Measurements from ENCODE around the gene PRICKLE2.

PRICKLE2 gene

DNA sequence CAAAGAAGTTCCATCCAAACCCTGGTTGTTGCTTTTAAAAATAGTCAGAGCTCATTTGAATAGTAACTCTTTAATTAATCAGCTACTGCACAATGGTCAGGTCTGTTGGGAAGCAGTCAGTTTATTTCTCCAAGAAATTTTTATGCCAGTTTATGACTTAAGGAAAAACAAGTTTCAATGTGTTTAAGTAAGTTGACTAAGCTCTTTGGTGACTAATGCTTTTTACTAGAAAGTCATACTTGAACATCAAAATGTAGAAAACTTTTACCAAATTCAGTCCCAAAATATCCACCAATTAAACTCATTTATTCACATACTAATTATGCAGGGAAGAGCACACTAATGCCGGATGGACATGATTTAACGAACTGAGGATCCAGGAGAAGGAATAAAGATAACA is 22.1 kb downstream of the PRICKLE2 start:
- Mint-ChIP-seq H3K9me3 (no peaks in the 10 kb centered on the region), H3K27ac (no peak overlapping the region), H3K4me1 (ENCODE audit: low read depth) (no peaks in the 10 kb centered on the region), H3K4me3 (no peak overlapping the region), H3K27me3 (peaks cover 2% of the 10 kb centered on the region), H3K36me3 (ENCODE audit: low read depth) (no peaks in the 10 kb centered on the region)
- intact Hi-C loops (cut with micrococcal nuclease), result no loop called here

GRCh38 chr3:64199932-64200331 is 25.3 kb downstream of the PRICKLE2 start:
- H3K4me3 Mint-ChIP-seq, result no peak overlapping the region
- intact Hi-C loops (cut with micrococcal nuclease), result no loop called here

GRCh38 chr3:64196236-64196929 is 28.9 kb downstream of the PRICKLE2 start:
- Mint-ChIP-seq H3K27me3 (no peaks in the 10 kb centered on the region), H3K4me3 (no peak overlapping the region), H3K36me3 (ENCODE audit: low read depth) (no peaks in the 10 kb centered on the region), H3K9me3 (peaks cover 10% of the 10 kb centered on the region), H3K27ac (no peak overlapping the region), H3K4me1 (ENCODE audit: low read depth) (no peaks in the 10 kb centered on the region)
- intact Hi-C loops (cut with micrococcal nuclease), result no loop called here

More at GRCh38 chr3:64199932-64200331, 25.3 kb downstream of the PRICKLE2 start:
- Mint-ChIP-seq H3K4me1 (ENCODE audit: low read depth) (no peaks in the 10 kb centered on the region), H3K9me3 (no peaks in the 10 kb centered on the region), H3K36me3 (ENCODE audit: low read depth) (no peaks in the 10 kb centered on the region), H3K27me3 (peaks cover 2% of the 10 kb centered on the region), H3K27ac (no peak overlapping the region)

DNA sequence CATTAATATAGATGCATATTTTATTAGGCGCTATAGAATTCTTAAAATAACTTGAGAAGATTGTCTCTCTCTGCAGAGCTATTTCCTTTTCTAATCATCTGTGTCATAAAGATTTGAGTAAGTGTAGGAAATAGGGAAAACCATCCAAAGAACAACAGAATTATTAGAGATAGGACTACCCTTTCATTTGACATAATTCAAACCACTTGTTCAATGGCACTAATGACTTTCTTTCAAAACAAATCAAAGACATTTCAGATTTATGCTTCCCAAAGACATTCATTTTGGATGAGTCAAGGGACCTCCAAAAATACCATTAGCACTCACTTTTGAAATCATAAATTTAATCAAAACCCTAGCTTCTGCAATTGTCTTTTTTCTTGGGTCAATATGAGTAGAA is 29.5 kb downstream of the PRICKLE2 start:
- no peak overlapping the region for H3K4me3 Mint-ChIP-seq
- peaks cover 10% of the 10 kb centered on the region for H3K9me3 Mint-ChIP-seq
- intact Hi-C loops (cut with micrococcal nuclease), result no loop called here
- H3K36me3 Mint-ChIP-seq (ENCODE audit: low read depth), result no peaks in the 10 kb centered on the region
- no peaks in the 10 kb centered on the region for H3K4me1 Mint-ChIP-seq (ENCODE audit: low read depth)
- H3K27me3 Mint-ChIP-seq, result no peaks in the 10 kb centered on the region
- H3K27ac Mint-ChIP-seq, result no peak overlapping the region

- H3K27me3 Mint-ChIP-seq, result no peaks in the 10 kb centered on the region
- H3K4me3 Mint-ChIP-seq, result no peak overlapping the region
- intact Hi-C loops (cut with micrococcal nuclease), result no loop called here
- H3K36me3 Mint-ChIP-seq (ENCODE audit: low read depth), result no peaks in the 10 kb centered on the region
- peaks cover 10% of the 10 kb centered on the region for H3K9me3 Mint-ChIP-seq
- H3K4me1 Mint-ChIP-seq (ENCODE audit: low read depth), result no peaks in the 10 kb centered on the region
- no peak overlapping the region for H3K27ac Mint-ChIP-seq
Measured at GRCh38 chr3:64191822-64192221, 33.4 kb downstream of the PRICKLE2 start.

- Mint-ChIP-seq H3K27ac (no peak overlapping the region), H3K36me3 (ENCODE audit: low read depth) (no peaks in the 10 kb centered on the region), H3K4me3 (no peak overlapping the region), H3K9me3 (peaks cover 10% of the 10 kb centered on the region), H3K27me3 (no peaks in the 10 kb centered on the region), H3K4me1 (ENCODE audit: low read depth) (no peaks in the 10 kb centered on the region)
- intact Hi-C loops (cut with micrococcal nuclease), result no loop called here
Measured at GRCh38 chr3:64190517-64191515, 34.5 kb downstream of the PRICKLE2 start.

DNA sequence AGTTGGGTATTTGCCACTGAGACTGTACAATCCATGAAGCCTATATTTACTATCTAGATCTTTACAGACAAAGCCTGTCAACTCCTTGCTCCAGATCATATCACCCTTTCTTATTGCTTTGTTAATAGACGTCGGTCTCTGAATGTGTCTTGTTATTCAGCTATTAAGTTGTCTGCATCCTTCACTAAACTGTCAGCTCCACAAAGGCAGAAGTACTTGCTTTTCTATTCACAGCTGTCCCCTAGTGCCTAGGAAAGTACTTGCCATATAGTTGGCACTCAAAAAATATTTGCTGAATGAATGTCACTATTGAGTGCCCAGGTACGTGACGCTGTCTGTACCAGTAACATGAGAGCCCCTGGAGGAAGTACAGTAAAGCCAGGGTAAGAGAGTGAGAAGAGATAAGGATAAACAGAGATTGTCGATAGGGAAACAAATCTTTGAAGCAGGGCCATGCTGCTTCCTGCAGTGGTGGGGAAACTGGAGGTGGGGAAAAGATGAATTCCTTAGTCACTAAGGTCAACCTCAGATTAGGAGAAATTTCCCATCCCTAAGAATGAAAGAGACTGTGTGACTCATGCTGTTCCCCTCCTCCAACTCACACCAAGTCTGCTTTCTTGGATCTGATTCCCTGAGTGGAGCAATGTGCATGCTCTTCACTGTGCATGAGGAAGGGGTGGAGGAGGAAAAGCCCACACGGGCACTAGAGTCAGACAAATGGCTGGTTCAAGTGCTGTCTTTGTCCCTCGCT is 36.3 kb downstream of the PRICKLE2 start:
- Mint-ChIP-seq H3K36me3 (ENCODE audit: low read depth) (no peaks in the 10 kb centered on the region), H3K4me3 (no peak overlapping the region), H3K4me1 (ENCODE audit: low read depth) (no peaks in the 10 kb centered on the region), H3K27ac (no peak overlapping the region), H3K9me3 (peaks cover 10% of the 10 kb centered on the region), H3K27me3 (no peaks in the 10 kb centered on the region)
- intact Hi-C loops (cut with micrococcal nuclease), result no loop called here

- intact Hi-C loops (cut with micrococcal nuclease), result no loop called here
- Mint-ChIP-seq H3K27me3 (no peaks in the 10 kb centered on the region), H3K4me1 (ENCODE audit: low read depth) (no peaks in the 10 kb centered on the region), H3K9me3 (no peaks in the 10 kb centered on the region), H3K27ac (no peak overlapping the region), H3K36me3 (ENCODE audit: low read depth) (no peaks in the 10 kb centered on the region), H3K4me3 (no peak overlapping the region)
Measured at GRCh38 chr3:64187065-64187959, 38.0 kb downstream of the PRICKLE2 start.

GRCh38 chr3:64186667-64187064 is 38.6 kb downstream of the PRICKLE2 start:
- Mint-ChIP-seq H3K4me3 (no peak overlapping the region), H3K4me1 (ENCODE audit: low read depth) (no peaks in the 10 kb centered on the region), H3K36me3 (ENCODE audit: low read depth) (no peaks in the 10 kb centered on the region), H3K9me3 (no peaks in the 10 kb centered on the region), H3K27ac (no peak overlapping the region), H3K27me3 (no peaks in the 10 kb centered on the region)
- intact Hi-C loops (cut with micrococcal nuclease), result no loop called here

- intact Hi-C loops (cut with micrococcal nuclease), result no loop called here
- Mint-ChIP-seq H3K9me3 (no peaks in the 10 kb centered on the region), H3K4me1 (ENCODE audit: low read depth) (no peaks in the 10 kb centered on the region), H3K27ac (no peak overlapping the region), H3K36me3 (ENCODE audit: low read depth) (no peaks in the 10 kb centered on the region), H3K27me3 (no peaks in the 10 kb centered on the region), H3K4me3 (no peak overlapping the region)
Measured at GRCh38 chr3:64185436-64185835, 39.8 kb downstream of the PRICKLE2 start.

GRCh38 chr3:64184621-64185020 is 40.6 kb downstream of the PRICKLE2 start:
- intact Hi-C loops (cut with micrococcal nuclease), result no loop called here

GRCh38 chr3:64179860-64180259 is 45.4 kb downstream of the PRICKLE2 start:
- Mint-ChIP-seq H3K4me3 (no peak overlapping the region), H3K27ac (no peak overlapping the region), H3K9me3 (no peaks in the 10 kb centered on the region), H3K36me3 (ENCODE audit: low read depth) (no peaks in the 10 kb centered on the region), H3K4me1 (ENCODE audit: low read depth) (no peaks in the 10 kb centered on the region), H3K27me3 (no peaks in the 10 kb centered on the region)
- intact Hi-C loops (cut with micrococcal nuclease), result no loop called here

More at GRCh38 chr3:64184621-64185020, 40.6 kb downstream of the PRICKLE2 start:
- no peak overlapping the region for H3K27ac Mint-ChIP-seq
- no peaks in the 10 kb centered on the region for H3K36me3 Mint-ChIP-seq (ENCODE audit: low read depth)
- no peaks in the 10 kb centered on the region for H3K4me1 Mint-ChIP-seq (ENCODE audit: low read depth)
- H3K27me3 Mint-ChIP-seq, result no peaks in the 10 kb centered on the region
- H3K9me3 Mint-ChIP-seq, result no peaks in the 10 kb centered on the region
- H3K4me3 Mint-ChIP-seq, result no peak overlapping the region

DNA sequence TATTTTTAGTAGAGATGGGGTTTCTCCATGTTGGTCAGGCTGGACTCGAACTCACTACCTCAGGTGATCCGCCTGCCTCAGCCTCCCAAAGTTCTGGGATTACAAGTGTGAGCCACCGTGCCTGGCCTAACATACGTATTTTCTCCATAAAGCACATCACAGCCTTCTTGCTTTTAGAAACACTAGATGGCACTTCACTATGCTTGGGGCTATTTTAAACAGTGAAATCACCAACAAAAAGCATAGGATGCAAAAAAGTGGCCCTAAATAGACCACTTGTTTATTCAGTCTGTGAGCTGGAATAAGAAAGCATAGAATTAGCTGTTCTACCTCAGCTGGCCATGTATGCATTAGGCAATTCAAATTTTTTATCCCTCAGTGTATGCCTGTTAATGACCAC is 46.0 kb downstream of the PRICKLE2 start:
- no peaks in the 10 kb centered on the region for H3K27me3 Mint-ChIP-seq
- no peak overlapping the region for H3K4me3 Mint-ChIP-seq
- H3K9me3 Mint-ChIP-seq, result no peaks in the 10 kb centered on the region
- no peaks in the 10 kb centered on the region for H3K4me1 Mint-ChIP-seq (ENCODE audit: low read depth)
- intact Hi-C loops (cut with micrococcal nuclease), result no loop called here
- H3K36me3 Mint-ChIP-seq (ENCODE audit: low read depth), result no peaks in the 10 kb centered on the region
- no peak overlapping the region for H3K27ac Mint-ChIP-seq

All from dendritic cell treated with granulocyte-macrophage colony-stimulating factor and Interleukin-4, amounts not matched to agents 40 ng/mL and 50 ng/mL, for 4 days (primary cell).